PC-3 (cell line): Measurements from ENCODE around the gene CD22. TPM values are rescaled to one million over a fixed set of nuclear protein-coding genes. Genes with fewer than 3 reads are reported as not detected.

ENCODE experiments used
- ATAC-seq: fragments of 200-7000 bp; cut with Tn5 transposase; 2 replicates; pipeline ENCODE4 v1.9.1; 2020; ENCODE audit warnings: mild to moderate bottlenecking, moderate library complexity
- BruUV-seq: library from RNA; stranded (reverse); fragments of 400-500 nt; replicated peaks from 2 replicates; lab custom pipeline; 2021; lab: Mats Ljungman, UMichigan
- CTCF ChIA-PET: fragments of 300-600 bp; sonication (Branson Sonifier 250); formaldehyde crosslinking; loops from one replicate; lab custom pipeline; 2022; ENCODE audit warnings: antibody characterized with exemption; lab: Charles Lee
- POLR2A ChIA-PET: fragments of 300-600 bp; sonication (Branson Sonifier 250); formaldehyde crosslinking; loops from one replicate; lab custom pipeline; 2022; ENCODE audit warnings: antibody characterized with exemption; ENCODE audit not compliant: unreplicated experiment; lab: Charles Lee
- DNase-seq: peaks from one replicate; pipeline ENCODE4 v3.0.0-alpha.2; 2015
- H2AFZ ChIP-seq: fragments of 300-600 bp; sonication (generic); 2 replicates; pipeline ENCODE4 v1.6.0; 2016; ENCODE audit warnings: antibody characterized with exemption, low read length
- H3F3A ChIP-seq: fragments of 300-600 bp; sonication (generic); one replicate; pipeline ENCODE4 v1.6.0; 2017; ENCODE audit warnings: antibody characterized with exemption, low read length, control low read depth, mild to moderate bottlenecking; ENCODE audit not compliant: unreplicated experiment
- H3K27ac ChIP-seq: fragments of 300-600 bp; sonication (generic); 2 replicates; pipeline ENCODE4 v1.5.1; 2016; ENCODE audit warnings: mild to moderate bottlenecking, low read length
- H3K27me3 ChIP-seq: fragments of 300-600 bp; sonication (generic); 2 replicates; pipeline ENCODE4 v1.6.1; 2016; ENCODE audit warnings: low read length, mixed read lengths
- H3K36me3 ChIP-seq: fragments of 300-600 bp; sonication (generic); 2 replicates; pipeline ENCODE4 v1.6.1; 2016; ENCODE audit warnings: low read depth, mixed run types, low read length, mixed read lengths
- H3K4me1 ChIP-seq: fragments of 300-600 bp; sonication (generic); 2 replicates; pipeline ENCODE4 v1.5.1; 2016; ENCODE audit warnings: low read length; ENCODE audit not compliant: insufficient read depth
- H3K4me2 ChIP-seq: fragments of 300-600 bp; sonication (generic); 2 replicates; pipeline ENCODE4 v1.6.0; 2016; ENCODE audit warnings: low read length
- H3K4me3 ChIP-seq: fragments of 300-600 bp; sonication (generic); 2 replicates; pipeline ENCODE4 v1.5.1; 2016; ENCODE audit warnings: mild to moderate bottlenecking, low read length, mixed read lengths
- H3K79me2 ChIP-seq: fragments of 300-600 bp; sonication (generic); 2 replicates; pipeline ENCODE4 v1.6.1; 2017; ENCODE audit warnings: low read length, mixed read lengths
- H3K9ac ChIP-seq: fragments of 300-600 bp; sonication (generic); 2 replicates; pipeline ENCODE4 v1.6.0; 2016; ENCODE audit warnings: mild to moderate bottlenecking, low read length
- H3K9me2 ChIP-seq: fragments of 300-600 bp; sonication (generic); replicated peaks from 2 replicates; pipeline ENCODE4 v1.6.1; 2016; ENCODE audit warnings: mixed run types, low read length, mixed read lengths
- H3K9me3 ChIP-seq: fragments of 300-600 bp; sonication (generic); 2 replicates; pipeline ENCODE4 v1.6.1; 2016; ENCODE audit warnings: low read length, mixed read lengths
- H4K20me1 ChIP-seq: fragments of 300-600 bp; sonication (generic); 2 replicates; pipeline ENCODE4 v1.6.1; 2016; ENCODE audit warnings: low read length, mixed read lengths
- CTCF ChIP-seq: fragments of 300-600 bp; sonication (generic); conservative IDR thresholded peaks from 2 replicates; pipeline ENCODE4 v1.5.1; 2017; ENCODE audit warnings: antibody characterized with exemption, low read depth, mild to moderate bottlenecking, low read length
- EZH2 ChIP-seq: fragments of 300-600 bp; sonication (generic); IDR thresholded peaks from one replicate; pipeline ENCODE4 v1.6.1; 2017; ENCODE audit warnings: antibody characterized with exemption, mild to moderate bottlenecking, low read length; ENCODE audit not compliant: unreplicated experiment
- EZH2phosphoT487 ChIP-seq: fragments of 300-600 bp; sonication (generic); IDR thresholded peaks from 2 replicates; pipeline ENCODE4 v1.6.1; 2018; ENCODE audit warnings: mild to moderate bottlenecking, antibody characterized with exemption, low read length, borderline replicate concordance
- intact Hi-C: fragments of 100-400 bp; cut with micrococcal nuclease; formaldehyde crosslinking; loops from 2 replicates; pipeline ENCODE4 v1.9.0; 2023
- total RNA-seq: library from RNA; depleted of rRNA; stranded (reverse); fragments of >200 nt; gene quantifications from 2 replicates; pipeline ENCODE4 v1.2.3, GENCODE V29; 2014

CD22 gene
- total RNA-seq, 1 experiment from 2014 or later: 0.07 TPM

- ChIA-PET CTCF (no interaction called here), POLR2A (no interaction called here)
- no peaks in the 10 kb centered on the region for H3K9me2 ChIP-seq
- no peaks in the 10 kb centered on the region for H3K79me2 ChIP-seq
- no peak overlapping the region for H2AFZ ChIP-seq
- H3K9ac ChIP-seq: no peak overlapping the region
- no peak overlapping the region for H3K4me3 ChIP-seq
- no peaks in the 10 kb centered on the region for H3F3A ChIP-seq
- DNase-seq (no peak), ATAC-seq (no peak)
- no peaks in the 10 kb centered on the region for H3K9me3 ChIP-seq
- H3K4me1 ChIP-seq: no peaks in the 10 kb centered on the region
- H3K27ac ChIP-seq: no peak overlapping the region
- no peak for TF ChIP-seq EZH2
- TF ChIP-seq EZH2phosphoT487: no peak
- no peak for TF ChIP-seq CTCF
- no peaks in the 10 kb centered on the region for H3K27me3 ChIP-seq
- BruUV-seq: no TSS peak
- no peaks in the 10 kb centered on the region for H4K20me1 ChIP-seq
- intact Hi-C loops: no loop called here
- H3K4me2 ChIP-seq: no peak overlapping the region
- H3K36me3 ChIP-seq: no peaks in the 10 kb centered on the region
These were observed 25.0 kb upstream of the CD22 start for GRCh38 chr19:35304036-35304435.

GRCh38 chr19:35305181-35305580 lies 23.8 kb upstream of the CD22 start:
- Histone ChIP-seq H3K79me2 (no peaks in the 10 kb centered on the region), H3K27me3 (no peaks in the 10 kb centered on the region), H3F3A (no peaks in the 10 kb centered on the region), H3K27ac (no peak overlapping the region), H3K4me2 (no peak overlapping the region), H4K20me1 (no peaks in the 10 kb centered on the region), H3K4me1 (no peaks in the 10 kb centered on the region), H2AFZ (no peak overlapping the region), H3K36me3 (no peaks in the 10 kb centered on the region), H3K9ac (no peak overlapping the region), H3K9me3 (no peaks in the 10 kb centered on the region), H3K4me3 (no peak overlapping the region), H3K9me2 (no peaks in the 10 kb centered on the region)
- DNase-seq: no peak
- POLR2A ChIA-PET: no interaction called here
- CTCF ChIA-PET: no interaction called here
- TF ChIP-seq EZH2phosphoT487 (no peak), CTCF (no peak), EZH2 (no peak)
- ATAC-seq: no peak
- BruUV-seq: no TSS peak
- intact Hi-C loops: no loop called here

GRCh38 chr19:35306473-35307246 lies 22.3 kb upstream of the CD22 start:
- no peaks in the 10 kb centered on the region for H4K20me1 ChIP-seq
- TF ChIP-seq CTCF (peak; percentile 43), EZH2phosphoT487 (no peak), EZH2 (no peak)
- DNase-seq: peak; percentile 50
- CTCF ChIA-PET: no interaction called here
- no peaks in the 10 kb centered on the region for H3K9me3 ChIP-seq
- ATAC-seq: 0 out of 2 replicates have a peak, but pooled peaks have one; percentile 31
- H3K4me3 ChIP-seq: no peak overlapping the region
- BruUV-seq: no TSS peak
- no peaks in the 10 kb centered on the region for H3K27me3 ChIP-seq
- no peaks in the 10 kb centered on the region for H3K36me3 ChIP-seq
- no peak overlapping the region for H3K27ac ChIP-seq
- H3F3A ChIP-seq: no peaks in the 10 kb centered on the region
- no peaks in the 10 kb centered on the region for H3K79me2 ChIP-seq
- no peak overlapping the region for H2AFZ ChIP-seq
- no peak overlapping the region for H3K9ac ChIP-seq
- no peaks in the 10 kb centered on the region for H3K9me2 ChIP-seq
- POLR2A ChIA-PET: interaction anchor here (0.6 kb wide), 1 partner anchor 12 kb away, joined by 3 read pairs; no protein-coding TSS in a partner anchor
- H3K4me1 ChIP-seq: no peaks in the 10 kb centered on the region
- intact Hi-C loops: no loop called here
- H3K4me2 ChIP-seq: no peak overlapping the region
